ENCODE data around the gene CYGB. TPM values are rescaled to one million over a fixed set of nuclear protein-coding genes. Genes with fewer than 3 reads are reported as not detected.
A peak's percentile ranks its signal among the peaks of the same experiment; 100 is the strongest.

Gene CYGB
- total RNA-seq, 2 experiments from 2014 or later: 0.40 TPM; not detected in 1

GRCh38 chr17:76548378-76549214 lies 11.1 kb upstream of the CYGB start:
- Mint-ChIP-seq H3K4me3 (no peak overlapping the region), H3K27me3 (ENCODE audit: low read depth) (peaks cover 3% of the 10 kb centered on the region), H3K36me3 (ENCODE audit: low read depth) (no peaks in the 10 kb centered on the region), H3K4me1 (ENCODE audit: low read depth) (peaks cover 21% of the 10 kb centered on the region), H3K9me3 (ENCODE audit: insufficient read depth) (no peaks in the 10 kb centered on the region), H3K27ac (no peak overlapping the region)
- DNase-seq (no peak), ATAC-seq (no peak)
- POLR2A ChIA-PET: no interaction called here
- CTCF ChIA-PET: interaction anchor here (0.9 to 1.9 kb wide), 5 partner anchors 14 to 133 kb away, joined by 3 to 14 read pairs (median 4); no protein-coding TSS in a partner anchor

- Mint-ChIP-seq H3K36me3 (ENCODE audit: low read depth) (no peaks in the 10 kb centered on the region), H3K4me3 (no peak overlapping the region), H3K9me3 (ENCODE audit: insufficient read depth) (no peaks in the 10 kb centered on the region), H3K27ac (no peak overlapping the region), H3K27me3 (ENCODE audit: low read depth) (peaks cover 5% of the 10 kb centered on the region), H3K4me1 (ENCODE audit: low read depth) (peaks cover 21% of the 10 kb centered on the region)
- no peak for ATAC-seq
- ChIA-PET POLR2A (no interaction called here), CTCF (interaction anchor here (1.2 to 5.6 kb wide), 7 partner anchors 9 to 134 kb away, joined by 5 to 88 read pairs (median 14); partner anchors contain the start of gene AANAT)
- DNase-seq: no peak
These were observed 10.2 kb upstream of the CYGB start for GRCh38 chr17:76547642-76548202.

- POLR2A ChIA-PET: interaction anchor here (0.9 kb wide), 1 partner anchor 23 kb away, joined by 3 read pairs; no protein-coding TSS in a partner anchor
- CTCF ChIA-PET: interaction anchor here (0.7 to 5.6 kb wide), 15 partner anchors 10 to 539 kb away, joined by 3 to 88 read pairs (median 5); partner anchors contain the start of gene AANAT
- no peaks in the 10 kb centered on the region for H3K9me3 Mint-ChIP-seq (ENCODE audit: insufficient read depth)
These were observed 9.7 kb upstream of the CYGB start for GRCh38 chr17:76547183-76547641.

GRCh38 chr17:76546556-76547182 lies 9.2 kb upstream of the CYGB start:
- Mint-ChIP-seq H3K36me3 (ENCODE audit: low read depth) (no peaks in the 10 kb centered on the region), H3K9me3 (ENCODE audit: insufficient read depth) (no peaks in the 10 kb centered on the region), H3K4me1 (ENCODE audit: low read depth) (peaks cover 19% of the 10 kb centered on the region), H3K27me3 (ENCODE audit: low read depth) (peaks cover 8% of the 10 kb centered on the region), H3K27ac (no peak overlapping the region), H3K4me3 (no peak overlapping the region)
- ATAC-seq (no peak), DNase-seq (no peak)
- CTCF ChIA-PET: interaction anchor here (0.7 to 5.6 kb wide), 15 partner anchors 10 to 538 kb away, joined by 3 to 88 read pairs (median 5); partner anchors contain the start of gene AANAT
- POLR2A ChIA-PET: interaction anchor here (0.9 to 1.6 kb wide), 3 partner anchors 10 to 22 kb away, joined by 3 to 8 read pairs (median 6); no protein-coding TSS in a partner anchor

More at GRCh38 chr17:76547183-76547641, 9.7 kb upstream of the CYGB start:
- no peak overlapping the region for H3K27ac Mint-ChIP-seq
- ATAC-seq: peak; percentile 95
- no peaks in the 10 kb centered on the region for H3K36me3 Mint-ChIP-seq (ENCODE audit: low read depth)
- H3K4me1 Mint-ChIP-seq (ENCODE audit: low read depth): peaks cover 21% of the 10 kb centered on the region
- H3K4me3 Mint-ChIP-seq: no peak overlapping the region
- peaks cover 8% of the 10 kb centered on the region for H3K27me3 Mint-ChIP-seq (ENCODE audit: low read depth)
- peak; percentile 80 for DNase-seq

GRCh38 chr17:76545918-76546555 lies 8.5 kb upstream of the CYGB start:
- Mint-ChIP-seq H3K4me1 (ENCODE audit: low read depth) (peaks cover 16% of the 10 kb centered on the region), H3K4me3 (no peak overlapping the region), H3K27me3 (ENCODE audit: low read depth) (peaks cover 8% of the 10 kb centered on the region), H3K9me3 (ENCODE audit: insufficient read depth) (no peaks in the 10 kb centered on the region), H3K27ac (no peak overlapping the region), H3K36me3 (ENCODE audit: low read depth) (no peaks in the 10 kb centered on the region)
- CTCF ChIA-PET: interaction anchor here (0.7 to 5.6 kb wide), 13 partner anchors 10 to 538 kb away, joined by 3 to 88 read pairs (median 7); partner anchors contain the start of gene AANAT
- POLR2A ChIA-PET: interaction anchor here (0.9 to 1.6 kb wide), 3 partner anchors 11 to 22 kb away, joined by 3 to 8 read pairs (median 6); no protein-coding TSS in a partner anchor
- no peak for ATAC-seq
- no peak for DNase-seq

GRCh38 chr17:76544546-76545365 lies 7.2 kb upstream of the CYGB start:
- no peaks in the 10 kb centered on the region for H3K36me3 Mint-ChIP-seq (ENCODE audit: low read depth)
- H3K27me3 Mint-ChIP-seq (ENCODE audit: low read depth): peaks cover 13% of the 10 kb centered on the region
- CTCF ChIA-PET: interaction anchor here (0.6 to 5.6 kb wide), 8 partner anchors 9 to 1816 kb away, joined by 3 to 88 read pairs (median 12); no protein-coding TSS in a partner anchor
- POLR2A ChIA-PET: interaction anchor here (0.6 kb wide), 1 partner anchor 10 kb away, joined by 4 read pairs; no protein-coding TSS in a partner anchor
- ATAC-seq (no peak), DNase-seq (no peak)
- H3K9me3 Mint-ChIP-seq (ENCODE audit: insufficient read depth): no peaks in the 10 kb centered on the region
- no peak overlapping the region for H3K27ac Mint-ChIP-seq
- H3K4me3 Mint-ChIP-seq: no peak overlapping the region
- peaks cover 12% of the 10 kb centered on the region for H3K4me1 Mint-ChIP-seq (ENCODE audit: low read depth)

- no peak overlapping the region for H3K27ac Mint-ChIP-seq
- ATAC-seq: no peak
- DNase-seq: no peak
- peaks cover 21% of the 10 kb centered on the region for H3K27me3 Mint-ChIP-seq (ENCODE audit: low read depth)
- H3K4me3 Mint-ChIP-seq: no peak overlapping the region
- no peaks in the 10 kb centered on the region for H3K36me3 Mint-ChIP-seq (ENCODE audit: low read depth)
- ChIA-PET CTCF (interaction anchor here (0.6 to 5.6 kb wide), 5 partner anchors 8 to 1816 kb away, joined by 3 to 88 read pairs (median 7); no protein-coding TSS in a partner anchor), POLR2A (interaction anchor here (0.6 kb wide), 1 partner anchor 9 kb away, joined by 4 read pairs; no protein-coding TSS in a partner anchor)
- peaks cover 12% of the 10 kb centered on the region for H3K4me1 Mint-ChIP-seq (ENCODE audit: low read depth)
- H3K9me3 Mint-ChIP-seq (ENCODE audit: insufficient read depth): no peaks in the 10 kb centered on the region
These were observed 6.5 kb upstream of the CYGB start for GRCh38 chr17:76543826-76544545.

- no peak for ATAC-seq
- CTCF ChIA-PET: interaction anchor here (1.1 to 5.6 kb wide), 5 partner anchors 9 to 80 kb away, joined by 3 to 88 read pairs (median 7); no protein-coding TSS in a partner anchor
- POLR2A ChIA-PET: no interaction called here
- Mint-ChIP-seq H3K27ac (no peak overlapping the region), H3K4me1 (ENCODE audit: low read depth) (peaks cover 14% of the 10 kb centered on the region), H3K9me3 (ENCODE audit: insufficient read depth) (no peaks in the 10 kb centered on the region), H3K4me3 (no peak overlapping the region), H3K36me3 (ENCODE audit: low read depth) (no peaks in the 10 kb centered on the region), H3K27me3 (ENCODE audit: low read depth) (peaks cover 26% of the 10 kb centered on the region)
- no peak for DNase-seq
These were observed 5.9 kb upstream of the CYGB start for GRCh38 chr17:76543482-76543825.

- CTCF ChIA-PET: interaction anchor here (1.1 to 5.6 kb wide), 5 partner anchors 9 to 80 kb away, joined by 3 to 88 read pairs (median 7); no protein-coding TSS in a partner anchor
- no peak overlapping the region for H3K4me3 Mint-ChIP-seq
These were observed 5.5 kb upstream of the CYGB start for GRCh38 chr17:76542984-76543383.

GRCh38 chr17:76542566-76542971 lies 5.1 kb upstream of the CYGB start:
- Mint-ChIP-seq H3K27ac (no peak overlapping the region), H3K9me3 (ENCODE audit: insufficient read depth) (no peaks in the 10 kb centered on the region), H3K4me3 (no peak overlapping the region), H3K36me3 (ENCODE audit: low read depth) (no peaks in the 10 kb centered on the region), H3K4me1 (ENCODE audit: low read depth) (peaks cover 14% of the 10 kb centered on the region), H3K27me3 (ENCODE audit: low read depth) (peaks cover 30% of the 10 kb centered on the region)
- DNase-seq (no peak), ATAC-seq (no peak)
- CTCF ChIA-PET: interaction anchor here (1.2 to 5.6 kb wide), 4 partner anchors 15 to 81 kb away, joined by 3 to 88 read pairs (median 8); no protein-coding TSS in a partner anchor
- POLR2A ChIA-PET: interaction anchor here (1.1 kb wide), 1 partner anchor 15 kb away, joined by 3 read pairs; no protein-coding TSS in a partner anchor

More at GRCh38 chr17:76542984-76543383, 5.5 kb upstream of the CYGB start:
- peaks cover 29% of the 10 kb centered on the region for H3K27me3 Mint-ChIP-seq (ENCODE audit: low read depth)
- POLR2A ChIA-PET: interaction anchor here (1.1 kb wide), 1 partner anchor 14 kb away, joined by 3 read pairs; no protein-coding TSS in a partner anchor
- no peaks in the 10 kb centered on the region for H3K9me3 Mint-ChIP-seq (ENCODE audit: insufficient read depth)
- peaks cover 14% of the 10 kb centered on the region for H3K4me1 Mint-ChIP-seq (ENCODE audit: low read depth)
- DNase-seq: no peak
- no peak for ATAC-seq
- H3K27ac Mint-ChIP-seq: no peak overlapping the region
- no peaks in the 10 kb centered on the region for H3K36me3 Mint-ChIP-seq (ENCODE audit: low read depth)

Data from activated CD8-positive, alpha-beta T cell treated with anti-CD3 and anti-CD28 coated beads, Interleukin-2, amount 10 ng/mL, durations not matched to agents 7 days and 5 days (primary cell).